Measurements from ENCODE around the gene LDB3.
"Not testable (repeated sequence)": the region's sequence is repeated elsewhere in the genome, so short reads cannot be mapped to it uniquely, and the experiment has no call there.

LDB3 gene

GRCh38 chr10:86636311-86636710, 32.0 kb upstream of the LDB3 start:
- DNase-seq (ENCODE audit: low read depth): no peak
- no peak for TF ChIP-seq CTCF (conservative IDR thresholded peaks at IDR 0.05; ENCODE audit: low read depth, low read length)
- no peak overlapping the region for H3K4me3 ChIP-seq (ENCODE audit: low read length)

GRCh38 chr10:86642021-86642420, 26.3 kb upstream of the LDB3 start:
- no peak for TF ChIP-seq CTCF (conservative IDR thresholded peaks at IDR 0.05; ENCODE audit: low read depth, low read length)
- DNase-seq (ENCODE audit: low read depth): no peak
- H3K4me3 ChIP-seq (ENCODE audit: low read length): no peak overlapping the region

- TF ChIP-seq CTCF (conservative IDR thresholded peaks at IDR 0.05; ENCODE audit: low read depth, low read length): no peak
- H3K4me3 ChIP-seq (ENCODE audit: low read length): no peak overlapping the region
- no peak for DNase-seq (ENCODE audit: low read depth)
These were observed 25.8 kb upstream of the LDB3 start for GRCh38 chr10:86642499-86642898.

- DNase-seq (ENCODE audit: low read depth): no peak
- H3K4me3 ChIP-seq (ENCODE audit: low read length): no peak overlapping the region
- no peak for TF ChIP-seq CTCF (conservative IDR thresholded peaks at IDR 0.05; ENCODE audit: low read depth, low read length)
These were observed 24.0 kb upstream of the LDB3 start for GRCh38 chr10:86644152-86644793.

- no peak for DNase-seq (ENCODE audit: low read depth)
- no peak overlapping the region for H3K4me3 ChIP-seq (ENCODE audit: low read length)
- no peak for TF ChIP-seq CTCF (conservative IDR thresholded peaks at IDR 0.05; ENCODE audit: low read depth, low read length)
These were observed 23.4 kb upstream of the LDB3 start for GRCh38 chr10:86644794-86645445.

- H3K4me3 ChIP-seq (ENCODE audit: low read length); DNase-seq (ENCODE audit: low read depth): not testable (repeated sequence)
These were observed 22.6 kb upstream of the LDB3 start for GRCh38 chr10:86645621-86646165.

- TF ChIP-seq CTCF (conservative IDR thresholded peaks at IDR 0.05; ENCODE audit: low read depth, low read length): no peak
- H3K4me3 ChIP-seq (ENCODE audit: low read length): no peak overlapping the region
- no peak for DNase-seq (ENCODE audit: low read depth)
These were observed 21.8 kb upstream of the LDB3 start for GRCh38 chr10:86646532-86646931.
